Measurements from ENCODE around the gene BABAM2. TPM values are rescaled to one million over a fixed set of nuclear protein-coding genes. Genes with fewer than 3 reads are reported as not detected.

The BABAM2 gene
- total and polyA plus RNA-seq, 2 experiments from 2014 or later, result 17.8 to 21.5 TPM

- TF ChIP-seq STAT1 (IDR thresholded peaks at IDR 0.05; ENCODE audit: unreplicated experiment) (no peak), EZH2phosphoT487 (IDR thresholded peaks at IDR 0.05; ENCODE audit: unreplicated experiment) (no peak), ZNF114 (CRISPR knock-in tag; IDR thresholded peaks at IDR 0.05) (no peak), EZH2 (IDR thresholded peaks at IDR 0.05; ENCODE audit: low read depth, unreplicated experiment) (no peak), ZNF331 (CRISPR knock-in tag; IDR thresholded peaks at IDR 0.05; ENCODE audit: low read depth) (no peak), CREB1 (CRISPR knock-in tag; IDR thresholded peaks at IDR 0.05; ENCODE audit: low read depth) (no peak), ETS1 (IDR thresholded peaks at IDR 0.05) (no peak), ZNF462 (CRISPR knock-in tag; IDR thresholded peaks at IDR 0.05) (no peak), NANOG (IDR thresholded peaks at IDR 0.05; ENCODE audit: borderline replicate concordance) (no peak), POLR2AphosphoS5 (IDR thresholded peaks at IDR 0.05; ENCODE audit: low read depth) (no peak), CTCF (conservative IDR thresholded peaks at IDR 0.05; ENCODE audit: low read depth in 2 of 2) (no peak), JUNB (IDR thresholded peaks at IDR 0.05; ENCODE audit: unreplicated experiment) (no peak)
- TF ChIP-seq, protein P1, sequence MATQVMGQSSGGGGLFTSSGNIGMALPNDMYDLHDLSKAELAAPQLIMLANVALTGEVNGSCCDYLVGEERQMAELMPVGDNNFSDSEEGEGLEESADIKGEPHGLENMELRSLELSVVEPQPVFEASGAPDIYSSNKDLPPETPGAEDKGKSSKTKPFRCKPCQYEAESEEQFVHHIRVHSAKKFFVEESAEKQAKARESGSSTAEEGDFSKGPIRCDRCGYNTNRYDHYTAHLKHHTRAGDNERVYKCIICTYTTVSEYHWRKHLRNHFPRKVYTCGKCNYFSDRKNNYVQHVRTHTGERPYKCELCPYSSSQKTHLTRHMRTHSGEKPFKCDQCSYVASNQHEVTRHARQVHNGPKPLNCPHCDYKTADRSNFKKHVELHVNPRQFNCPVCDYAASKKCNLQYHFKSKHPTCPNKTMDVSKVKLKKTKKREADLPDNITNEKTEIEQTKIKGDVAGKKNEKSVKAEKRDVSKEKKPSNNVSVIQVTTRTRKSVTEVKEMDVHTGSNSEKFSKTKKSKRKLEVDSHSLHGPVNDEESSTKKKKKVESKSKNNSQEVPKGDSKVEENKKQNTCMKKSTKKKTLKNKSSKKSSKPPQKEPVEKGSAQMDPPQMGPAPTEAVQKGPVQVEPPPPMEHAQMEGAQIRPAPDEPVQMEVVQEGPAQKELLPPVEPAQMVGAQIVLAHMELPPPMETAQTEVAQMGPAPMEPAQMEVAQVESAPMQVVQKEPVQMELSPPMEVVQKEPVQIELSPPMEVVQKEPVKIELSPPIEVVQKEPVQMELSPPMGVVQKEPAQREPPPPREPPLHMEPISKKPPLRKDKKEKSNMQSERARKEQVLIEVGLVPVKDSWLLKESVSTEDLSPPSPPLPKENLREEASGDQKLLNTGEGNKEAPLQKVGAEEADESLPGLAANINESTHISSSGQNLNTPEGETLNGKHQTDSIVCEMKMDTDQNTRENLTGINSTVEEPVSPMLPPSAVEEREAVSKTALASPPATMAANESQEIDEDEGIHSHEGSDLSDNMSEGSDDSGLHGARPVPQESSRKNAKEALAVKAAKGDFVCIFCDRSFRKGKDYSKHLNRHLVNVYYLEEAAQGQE (IDR thresholded peaks at IDR 0.05; ENCODE audit: unreplicated experiment), result no peak
- Histone ChIP-seq H3K27me3 (ENCODE audit: insufficient read depth) (no peaks in the 10 kb centered on the region), H3K9me2 (ENCODE audit: insufficient read depth) (no peaks in the 10 kb centered on the region), H3K4me2 (no peak overlapping the region), H3K4me1 (ENCODE audit: insufficient read depth) (no peaks in the 10 kb centered on the region), H3F3A (replicated peaks; ENCODE audit: low read depth) (no peaks in the 10 kb centered on the region), H3K27ac (ENCODE audit: low read depth) (no peak overlapping the region), H3K79me2 (replicated peaks; ENCODE audit: insufficient read depth) (no peaks in the 10 kb centered on the region), H2AFZ (no peak overlapping the region), H3K4me3 (no peak overlapping the region), H4K20me1 (replicated peaks; ENCODE audit: insufficient read depth) (no peaks in the 10 kb centered on the region), H3K36me3 (ENCODE audit: insufficient read depth) (no peaks in the 10 kb centered on the region)
- Mint-ChIP-seq H3K4me3 (no peak overlapping the region), H3K4me1 (no peaks in the 10 kb centered on the region; the same call in 2 of the 3 replicates), H3K27ac (no peak overlapping the region), H3K9me3 (no peaks in the 10 kb centered on the region), H3K36me3 (ENCODE audit: low read depth) (no peaks in the 10 kb centered on the region), H3K27me3 (ENCODE audit: insufficient read depth, low read depth, poor library complexity) (no peaks in the 10 kb centered on the region)
- DNase-seq (ENCODE audit: low spot score) (no peak), ATAC-seq (no peak)
These were observed 401.4 kb downstream of the BABAM2 start for GRCh38 chr2:28291811-28292440.
